NCI-H1417 (cell line): ENCODE results near the gene CABP5.

Experiments
- DNase-seq, 3 experiments: peaks; one replicate each; lab custom pipeline; 2025; lab: John Stamatoyannopoulos, UW

CABP5 gene

DNA sequence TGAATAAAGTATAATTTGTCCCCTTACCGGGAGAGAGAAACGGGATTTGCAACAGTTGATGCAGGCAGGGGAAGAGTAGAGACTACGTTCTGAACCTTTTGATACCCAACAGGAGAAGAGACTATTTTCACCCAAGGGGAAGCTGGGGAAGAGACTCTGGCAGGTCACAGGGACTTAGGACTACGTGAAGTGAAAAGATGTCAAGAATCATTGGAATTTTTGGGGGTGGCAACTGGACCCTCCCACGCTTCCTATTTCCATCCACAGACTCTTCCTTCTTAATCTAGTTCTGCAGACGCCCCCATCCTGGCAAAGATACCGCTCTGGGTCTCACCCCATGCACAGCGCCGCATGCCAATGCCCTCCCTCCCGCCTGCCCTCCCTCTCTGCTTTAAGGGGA lies 13.8 kb downstream of the CABP5 start:
- DNase-seq = no peak

DNA sequence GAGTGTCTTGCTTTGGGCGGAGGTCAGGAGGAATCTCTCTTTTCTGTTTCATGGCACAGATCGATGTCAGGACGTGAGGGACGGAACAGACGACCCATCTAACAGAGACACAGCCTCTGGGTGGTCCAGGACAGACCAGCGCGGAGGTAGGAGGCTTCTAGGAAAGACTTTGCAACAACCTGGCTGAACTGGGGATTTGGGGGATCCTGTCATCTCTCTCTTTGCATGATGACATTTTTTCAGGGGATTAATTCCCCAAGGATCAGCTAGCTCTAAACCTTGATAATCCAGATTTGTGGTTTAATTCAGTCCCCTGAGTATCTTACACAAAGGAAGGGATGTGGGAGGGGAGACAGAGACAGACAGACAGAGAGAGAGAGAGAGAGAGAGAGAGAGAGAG lies 14.4 kb downstream of the CABP5 start:
- no peak for DNase-seq

GRCh38 chr19:48025480-48025879 lies 18.4 kb downstream of the CABP5 start:
- no peak for DNase-seq

DNA sequence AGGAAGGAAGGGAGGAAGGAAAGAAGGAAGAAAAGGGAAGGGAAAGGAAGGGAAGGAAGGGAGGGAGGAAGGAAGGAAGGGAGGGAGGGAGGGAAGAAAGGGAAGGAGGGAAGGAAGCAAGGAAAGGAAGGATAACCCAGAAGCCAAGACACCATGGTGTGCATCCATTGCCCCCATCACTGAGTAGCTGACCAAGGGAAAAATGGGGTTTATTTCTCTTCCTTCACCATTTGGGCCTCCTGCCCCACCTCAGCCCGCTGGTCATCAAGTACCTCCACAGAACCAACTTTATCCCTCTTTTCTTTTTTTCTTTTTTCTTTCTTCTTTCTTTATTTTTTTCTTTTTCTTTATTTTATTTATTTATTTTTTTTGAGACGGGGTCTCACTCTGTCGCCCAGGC lies 20.4 kb downstream of the CABP5 start:
- DNase-seq = no peak

DNA sequence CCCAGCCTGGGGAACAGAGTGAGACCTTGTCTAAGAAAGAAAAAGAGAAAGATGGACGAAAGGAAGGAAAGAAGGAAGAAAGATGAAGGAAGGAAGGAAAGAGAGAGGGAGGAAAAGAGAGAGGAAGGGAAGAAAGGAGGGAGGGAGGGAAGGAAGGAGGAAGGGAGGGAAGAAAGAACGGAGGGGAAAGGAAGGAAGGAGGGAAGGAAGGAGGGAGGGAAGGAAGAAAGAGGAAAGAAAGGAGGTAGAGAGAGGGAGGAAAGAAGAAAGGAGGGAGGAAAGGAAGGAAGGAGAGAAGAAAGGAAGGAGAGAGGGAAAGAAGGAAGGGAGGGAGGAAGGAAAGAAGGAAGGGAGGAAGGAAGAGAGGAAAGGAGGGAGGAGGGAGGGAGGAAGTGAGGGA lies 20.9 kb downstream of the CABP5 start:
- no peak for DNase-seq

DNA sequence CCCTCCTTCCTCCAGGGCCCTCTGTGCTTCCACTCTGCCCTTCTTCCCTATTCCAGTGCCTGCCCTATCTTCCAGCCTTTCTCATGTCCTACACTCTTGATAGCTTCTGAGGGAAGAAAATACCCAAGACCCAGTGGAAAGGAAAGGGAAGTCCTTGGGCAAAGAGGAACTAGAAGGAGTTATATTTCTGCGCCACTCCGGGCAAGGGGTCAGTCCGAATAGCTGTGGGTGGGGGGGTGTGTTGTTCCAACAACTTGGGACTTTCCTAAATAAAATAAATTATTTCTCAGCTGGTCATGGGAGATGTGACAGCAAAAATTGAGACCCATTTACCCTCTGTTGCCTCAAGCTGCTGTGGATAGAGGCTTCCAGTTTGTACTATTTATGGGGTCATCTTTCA lies 23.2 kb downstream of the CABP5 start:
- no peak for DNase-seq

GRCh38 chr19:48010932-48011758 lies 32.7 kb downstream of the CABP5 start:
- no peak for DNase-seq

DNA sequence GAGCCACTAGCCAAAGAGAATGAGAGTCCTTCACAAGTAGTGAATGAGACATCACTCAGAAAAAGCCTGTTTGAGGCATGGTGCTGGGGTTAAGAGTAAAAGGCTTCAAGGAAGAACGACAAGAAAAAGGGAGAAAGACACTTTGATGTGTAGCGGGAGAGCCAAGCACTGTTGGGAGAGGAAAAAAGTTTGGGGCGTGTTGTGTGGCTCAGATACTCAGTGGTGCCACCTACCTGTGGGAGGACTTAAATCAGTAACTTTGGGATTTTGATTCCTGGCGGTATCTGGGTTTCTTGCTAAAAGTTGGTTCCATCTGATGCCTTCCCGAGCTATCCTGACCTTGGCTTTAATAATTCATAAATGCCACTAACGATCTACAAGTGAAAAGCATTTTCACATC lies 37.1 kb downstream of the CABP5 start:
- no peak for DNase-seq

DNA sequence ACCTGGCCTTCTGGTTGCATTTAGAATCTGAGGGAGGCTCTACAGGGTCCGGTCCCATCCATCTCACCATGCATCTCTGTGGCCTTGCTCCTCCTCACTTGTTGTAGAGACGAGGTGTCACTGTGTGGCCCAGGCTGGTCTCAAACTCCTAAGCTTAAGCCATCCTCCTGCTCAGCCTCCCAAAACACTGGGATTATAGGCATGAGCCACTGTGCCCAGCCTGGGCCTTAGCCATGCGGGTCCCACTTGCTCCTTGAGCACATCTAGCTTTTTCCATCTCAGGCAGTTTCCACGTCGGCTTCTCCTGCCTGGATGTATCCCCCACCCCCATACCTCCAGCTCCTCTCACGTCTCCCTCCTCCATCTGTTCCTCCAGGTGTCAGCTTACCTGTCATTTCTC lies 39.6 kb downstream of the CABP5 start:
- no peak for DNase-seq

DNA sequence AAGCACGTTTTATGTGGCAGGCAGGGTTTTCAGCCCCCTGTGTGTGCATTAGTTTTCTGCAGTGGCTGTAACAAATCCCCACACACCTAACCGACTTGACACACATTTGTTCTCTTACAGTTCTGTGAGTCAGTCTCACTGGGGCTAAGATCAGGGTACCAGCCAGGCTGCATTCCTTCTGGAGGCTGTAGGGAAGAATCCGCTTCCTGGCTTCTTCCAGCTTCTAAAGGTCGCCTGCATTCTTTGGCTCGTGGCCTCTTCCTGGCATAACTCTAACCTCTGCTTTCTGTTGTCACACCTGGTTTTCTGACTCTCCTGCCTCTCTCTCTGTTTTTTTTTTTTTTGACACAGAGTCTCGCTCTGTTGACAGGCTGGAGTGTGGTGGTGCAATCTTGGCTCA lies 43.0 kb downstream of the CABP5 start:
- no peak for DNase-seq

- no peak for DNase-seq
Measured at GRCh38 chr19:47998800-47999199, 45.1 kb downstream of the CABP5 start.

- DNase-seq = no peak
Measured at GRCh38 chr19:47996230-47996727, 47.6 kb downstream of the CABP5 start.

- DNase-seq = no peak
Measured at GRCh38 chr19:47994209-47994802, 49.6 kb downstream of the CABP5 start, which contains the start of gene ELSPBP1. TSS of gene ELSPBP1 (plus strand) at chr19:47994632. CDS start at chr19:48008668, 14,036 bp downstream.

GRCh38 chr19:47992070-47992469 lies 51.8 kb downstream of the CABP5 start, which contains the start of gene BSPH1:
TSS of gene BSPH1 (minus strand) at chr19:47992170. CDS start at chr19:47992081, 89 bp downstream.
- no peak for DNase-seq

DNA sequence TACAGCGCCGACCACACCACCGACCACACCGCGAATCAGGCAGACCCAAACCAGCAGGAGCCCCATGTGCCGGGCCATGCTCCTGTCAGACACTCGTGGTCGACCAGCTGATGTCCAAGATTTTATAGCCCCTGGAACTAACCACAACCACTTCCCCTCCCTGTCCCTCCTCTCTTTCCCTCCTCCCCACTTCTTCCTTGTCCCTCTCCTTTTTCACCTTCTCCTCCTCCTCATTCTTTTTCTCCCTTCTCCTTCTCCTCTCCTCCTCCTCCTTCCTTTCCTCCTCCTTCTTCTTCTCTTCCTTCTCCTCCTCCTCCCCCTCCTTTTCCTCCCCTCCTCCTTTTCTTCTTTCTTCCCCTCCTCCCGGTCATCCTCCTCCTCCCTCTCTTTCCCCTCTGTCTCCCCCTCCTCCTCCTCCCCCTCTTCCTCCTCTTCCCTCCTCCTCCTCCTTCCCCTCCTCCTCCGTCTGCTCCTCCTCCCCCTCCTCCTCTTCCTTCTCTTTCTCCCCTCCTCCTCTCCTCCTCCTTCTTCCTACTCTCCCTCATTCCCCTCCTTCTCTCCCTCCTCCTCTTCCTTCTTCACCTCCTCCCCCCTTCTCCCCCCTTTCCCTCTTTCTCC lies 52.6 kb downstream of the CABP5 start:
- DNase-seq = no peak
